Heart left ventricle (tissue), 16 donors: Measurements from ENCODE around the gene KDM5B. TPM values are rescaled to one million over a fixed set of nuclear protein-coding genes. Genes with fewer than 3 reads are reported as not detected.
A peak's percentile ranks its signal among the peaks of the same experiment; 100 is the strongest.

Experiments
- ATAC-seq, 4 donors: fragments of 200-7000 bp; cut with Tn5 transposase; one replicate each; pipeline ENCODE4 v1.9.1; 2020 to 2022; ENCODE audit warnings: moderate library complexity in 4 of 4, mild to moderate bottlenecking in 3 of 4, moderate number of reproducible peaks in 1 of 4
- DNase-seq, 5 donors: peaks; one replicate each; pipeline ENCODE4 v3.0.0-alpha.2; 2020
- H3K27ac ChIP-seq, 12 donors: fragments of 200-600 bp; sonication (generic) in 4 of 12; one replicate each; pipeline versions ENCODE4 v1.5.0 to v1.8.0; 2016 to 2022; ENCODE audit warnings: mild to moderate bottlenecking in 2 of 12
- H3K27me3 ChIP-seq, 9 donors: fragments of 200-600 bp; sonication (generic) in 2 of 9; one replicate each; pipeline versions ENCODE4 v1.5.1 to v1.8.0; 2016 to 2022; ENCODE audit warnings: mild to moderate bottlenecking in 3 of 9
- H3K36me3 ChIP-seq, 9 donors: fragments of 200-600 bp; sonication (generic) in 2 of 9; one replicate each; pipeline versions ENCODE4 v1.5.0 to v1.8.0; 2018 to 2022; ENCODE audit warnings: mild to moderate bottlenecking in 2 of 9
- H3K4me1 ChIP-seq, 12 donors: fragments of 200-600 bp; sonication (generic) in 4 of 12; one replicate each; pipeline versions ENCODE4 v1.5.0 to v1.8.0; 2016 to 2022; ENCODE audit warnings: mild to moderate bottlenecking in 3 of 12
- H3K4me3 ChIP-seq, 12 donors: fragments of 200-600 bp; sonication (generic) in 4 of 12; one replicate each; pipeline versions ENCODE4 v1.5.0 to v1.8.0; 2017 to 2022; ENCODE audit warnings: mild to moderate bottlenecking in 9 of 12, moderate library complexity in 4 of 12
- H3K9me3 ChIP-seq, 12 donors: fragments of 200-600 bp; sonication (generic) in 4 of 12; one replicate each; pipeline versions ENCODE4 v1.5.0 to v1.8.0; 2016 to 2022; ENCODE audit warnings: mild to moderate bottlenecking in 1 of 12
- POLR2A ChIP-seq, 2 donors: fragments of 450-650 bp; IDR thresholded peaks; one replicate each; pipeline ENCODE4 v1.6.1; 2017; ENCODE audit warnings: antibody characterized with exemption in 2 of 2, mild to moderate bottlenecking in 2 of 2, moderate library complexity in 2 of 2
- WGBS, 4 donors: extraction: QIAGEN DNeasy Blood & Tissue Kit in 2 of 4; methylation state at CpG; one replicate each; pipeline versions ENCODE4 v1.1.5 to v1.1.7; 2013 to 2018; 5-methylcytosine and 5-hydroxymethylcytosine counted together
- intact Hi-C, 10 donors: fragments of 100-400 bp; cut with DNase I; formaldehyde crosslinking; loops; one replicate each; pipeline versions ENCODE4 v1.11.1 to v1.14.2; 2022
- polyA plus RNA-seq, 2 donors: library from polyadenylated mRNA; stranded (reverse); fragments of 200-250 nt; gene quantifications; one replicate each; pipeline ENCODE4 v1.2.3, GENCODE V29; 2013
- total RNA-seq, 9 donors: library from RNA; depleted of rRNA in 2 of 9; stranded (reverse); fragments of >200 nt in 2 of 9; fragmentation: NEBNext Ultra II Directional in 3 of 9; extraction: Animal tissue kit (Norgen Biotek cat#: 25700) in 3 of 9; gene quantifications; one replicate each; pipeline versions ENCODE4 v1.1.0 to v1.2.4, GENCODE V29; 2016 to 2023
- TF ChIP-seq, protein P1 (sequence below), 12 donors: fragments of 200-600 bp; sonication (generic) in 4 of 12; IDR thresholded peaks; one replicate each; pipeline versions ENCODE4 v1.5.0 to v1.8.0; 2018 to 2022; ENCODE audit warnings: antibody characterized with exemption in 12 of 12, mild to moderate bottlenecking in 5 of 12
- donor health status: ischemic (EF 13 %, LVEDD 7.1; RV severe dilation, severe dysfunction).
- donor health status: healthy with polysubstance abuse.
- donor health status: DM: no; HTN: yes; CAD: no.
- donor health status: DM: no; HTN: no; CAD: no.
- donor health status: ischemic (EF 25% LVEDD 6.9; RV normal size, moderate dysfunction).
- donor health status: ischemic (EF 25% LVEDD 5.7; RV mildly dilated, moderate dysfunction).
- donor health status: healthy.
- donor health status: DM: yes; HTN: yes; CAD: no.
- donor health status: ischemic (EF 35%, LVEDD 5.7; RV mildly dilated, moderate dysfunction).
- donor health status: nonischemic (EF 11% LVEDD 7.7; RV severe dilation, severe dysfunction).
- donor health status: DM: yes; HTN: yes; CAD: no.
- donor health status: PGD.
- donor health status: ischemic (EF 29% LVEDD 5.4; RV normal size, mild dysfunction).
- donor health status: nonischemic (EF 23%, LVEDD 6.1; RV moderate dilation, normal function).

KDM5B gene
- total and polyA plus RNA-seq, 11 donors: 5.2 to 22.9 (median 14.1) TPM

DNA sequence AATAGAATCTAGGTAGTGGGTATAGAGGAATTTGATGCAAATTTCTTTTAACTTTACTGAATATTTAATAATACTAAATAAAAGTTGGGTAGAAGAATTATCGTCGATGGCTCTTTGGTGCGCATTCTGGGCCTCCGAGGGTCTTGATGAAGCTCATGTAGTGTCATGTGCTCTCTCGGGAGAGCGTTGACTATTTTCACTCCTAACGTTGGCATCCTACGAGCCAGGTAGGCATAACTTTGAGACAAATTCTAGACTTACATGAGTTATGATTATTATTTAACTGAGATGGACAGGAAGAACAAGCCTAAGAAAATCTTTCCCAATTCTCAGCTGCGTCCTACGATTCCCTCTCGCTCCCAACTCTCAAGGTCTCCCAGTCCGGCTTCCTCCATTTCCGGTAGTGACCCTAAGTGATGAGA lies 2.0 kb upstream of the KDM5B start:
- H3K4me3 ChIP-seq: peak overlapping the region; percentile 51 to 89 (median 75)
- TF ChIP-seq POLR2A (IDR thresholded peaks at IDR 0.05): no peak
- TF ChIP-seq, protein P1, sequence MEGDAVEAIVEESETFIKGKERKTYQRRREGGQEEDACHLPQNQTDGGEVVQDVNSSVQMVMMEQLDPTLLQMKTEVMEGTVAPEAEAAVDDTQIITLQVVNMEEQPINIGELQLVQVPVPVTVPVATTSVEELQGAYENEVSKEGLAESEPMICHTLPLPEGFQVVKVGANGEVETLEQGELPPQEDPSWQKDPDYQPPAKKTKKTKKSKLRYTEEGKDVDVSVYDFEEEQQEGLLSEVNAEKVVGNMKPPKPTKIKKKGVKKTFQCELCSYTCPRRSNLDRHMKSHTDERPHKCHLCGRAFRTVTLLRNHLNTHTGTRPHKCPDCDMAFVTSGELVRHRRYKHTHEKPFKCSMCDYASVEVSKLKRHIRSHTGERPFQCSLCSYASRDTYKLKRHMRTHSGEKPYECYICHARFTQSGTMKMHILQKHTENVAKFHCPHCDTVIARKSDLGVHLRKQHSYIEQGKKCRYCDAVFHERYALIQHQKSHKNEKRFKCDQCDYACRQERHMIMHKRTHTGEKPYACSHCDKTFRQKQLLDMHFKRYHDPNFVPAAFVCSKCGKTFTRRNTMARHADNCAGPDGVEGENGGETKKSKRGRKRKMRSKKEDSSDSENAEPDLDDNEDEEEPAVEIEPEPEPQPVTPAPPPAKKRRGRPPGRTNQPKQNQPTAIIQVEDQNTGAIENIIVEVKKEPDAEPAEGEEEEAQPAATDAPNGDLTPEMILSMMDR (IDR thresholded peaks at IDR 0.05): no peak
- 3 to 6% (median 5%) methylated on average over 13 of the region's 13 CpGs for WGBS, 4 donors
- no peaks in the 10 kb centered on the region for H3K36me3 ChIP-seq
- DNase-seq (no peak), ATAC-seq (no peak)
- H3K4me1 ChIP-seq: peaks cover 0 to 44% (median 20%) of the 10 kb centered on the region in 12 donors
- intact Hi-C loops: loop anchor here in 7 of 10 donors (2.0 to 5.0 kb wide), 6 partner anchors 47 to 147 kb away; partner anchors contain the start of genes RABIF (in 4 of the 7) and ADIPOR1 (in 1 of the 7)
- H3K27ac ChIP-seq: peak overlapping the region; percentile 43 to 91 (median 82)
- H3K27me3 ChIP-seq: no peaks in the 10 kb centered on the region
- H3K9me3 ChIP-seq: no peaks in the 10 kb centered on the region

DNA sequence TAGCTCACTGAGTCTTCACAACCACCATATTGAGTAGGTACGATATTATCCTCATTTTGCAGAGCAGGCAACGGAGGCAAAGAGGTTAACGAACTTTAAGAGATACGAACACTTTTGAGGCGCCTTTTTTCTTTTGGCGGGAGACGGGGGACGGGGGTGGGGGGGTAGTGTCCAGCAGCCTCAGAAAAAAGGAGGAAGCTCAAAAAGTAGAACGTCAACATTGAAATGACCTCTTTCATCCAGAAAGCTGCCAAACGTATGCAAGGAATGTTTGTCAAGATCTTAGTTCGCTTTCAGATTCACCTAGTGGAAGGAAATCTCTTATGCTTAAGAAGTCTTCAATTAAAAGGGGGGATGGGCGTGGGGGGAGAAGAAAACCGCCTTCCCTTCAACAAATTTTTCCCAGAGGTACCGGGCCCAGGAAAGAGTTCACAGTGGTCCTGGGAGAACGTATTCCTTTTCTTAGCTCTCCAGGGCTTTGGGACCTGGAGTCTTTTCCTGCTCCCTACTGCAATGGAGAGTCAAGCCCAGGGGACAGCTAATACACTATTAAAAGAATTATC lies 1.5 kb upstream of the KDM5B start:
- intact Hi-C loops: loop anchor here in 7 of 10 donors (2.0 to 5.0 kb wide), 6 partner anchors 48 to 148 kb away; partner anchors contain the start of genes RABIF (in 5 of the 7) and ADIPOR1 (in 1 of the 7)
- Histone ChIP-seq H3K27me3 (no peaks in the 10 kb centered on the region), H3K4me1 (peaks cover 0 to 49% (median 20%) of the 10 kb centered on the region in 12 donors), H3K9me3 (no peaks in the 10 kb centered on the region), H3K4me3 (peak overlapping the region in 10 of 12 donors; percentile 69 to 89 (median 77)), H3K27ac (peak overlapping the region in 10 of 12 donors; percentile 67 to 91 (median 82)), H3K36me3 (no peaks in the 10 kb centered on the region)
- no peak for DNase-seq
- whole genome bisulfite sequencing, 4 donors: 66 to 72% (median 69%) methylated on average over 15 of the region's 15 CpGs
- ATAC-seq: no peak
- TF ChIP-seq, protein P1 (IDR thresholded peaks at IDR 0.05): no peak
- TF ChIP-seq POLR2A (IDR thresholded peaks at IDR 0.05): no peak

DNA sequence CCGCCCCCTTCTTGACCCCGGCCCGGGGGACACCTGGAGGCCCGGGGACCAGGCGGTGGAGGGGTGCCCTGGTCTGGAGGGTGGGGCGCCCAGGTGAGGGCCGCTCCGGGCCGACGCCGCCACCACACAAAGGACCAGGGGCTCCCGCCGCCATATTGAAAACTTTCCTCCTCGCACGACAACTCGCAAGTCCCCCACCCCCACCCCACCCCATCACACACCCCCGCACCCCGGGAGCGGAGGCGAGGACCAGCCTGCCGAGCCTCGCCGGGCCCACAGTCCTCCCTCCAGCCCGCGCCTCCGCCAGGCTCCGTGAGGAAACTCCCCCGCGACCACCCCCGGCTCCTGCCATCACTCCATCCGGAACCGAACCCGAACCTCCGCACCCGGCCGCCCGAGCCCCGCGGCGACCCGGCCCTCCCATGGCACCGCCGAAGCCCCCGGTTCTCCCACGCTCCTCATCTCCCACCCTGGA lies 733 bp downstream of the KDM5B start:
- peak overlapping the region; percentile 73 to 99 (median 96) for H3K4me3 ChIP-seq
- no peak for TF ChIP-seq POLR2A (IDR thresholded peaks at IDR 0.05)
- TF ChIP-seq, protein P1 (IDR thresholded peaks at IDR 0.05): no peak

DNA sequence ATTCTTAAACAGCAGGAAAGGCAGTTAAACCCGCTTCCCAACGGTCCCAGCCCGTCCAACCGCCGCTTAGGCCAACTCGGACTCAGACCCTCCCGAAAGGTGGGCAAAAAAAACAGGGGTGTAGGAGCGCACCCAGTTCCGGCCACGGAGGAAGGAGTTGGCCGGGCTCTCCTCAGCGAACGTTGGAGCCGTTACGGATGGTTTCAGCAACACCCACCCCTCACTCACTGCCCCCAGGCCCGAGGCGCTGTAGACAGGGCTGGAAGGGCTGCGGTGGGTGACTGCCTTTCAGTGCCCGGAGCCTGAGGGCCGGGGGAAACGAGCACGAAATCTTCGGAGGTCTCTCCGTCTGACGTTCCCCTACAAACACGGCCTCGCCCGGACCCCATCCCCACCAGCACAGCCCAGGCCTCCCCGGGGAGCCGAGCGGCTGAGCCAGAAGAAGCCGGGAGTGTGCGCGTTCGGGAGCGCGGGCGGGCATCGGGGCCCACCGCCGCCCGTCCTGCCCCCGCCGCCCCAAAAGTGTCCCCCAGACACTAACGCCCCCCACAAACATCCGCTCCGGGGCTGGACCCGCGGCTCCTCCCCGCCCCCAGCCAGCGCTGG lies 1.3 kb downstream of the KDM5B start:
- intact Hi-C loops: no loop called here

More for the DNA sequence above, 733 bp downstream of the KDM5B start:
- Histone ChIP-seq H3K36me3 (no peaks in the 10 kb centered on the region), H3K4me1 (peaks cover 0 to 64% (median 24%) of the 10 kb centered on the region in 12 donors), H3K9me3 (no peaks in the 10 kb centered on the region), H3K27me3 (no peaks in the 10 kb centered on the region), H3K27ac (peak overlapping the region in 11 of 12 donors; percentile 70 to 91 (median 81))
- WGBS, 4 donors: 1% methylated on average over 24 to 45 of the region's 45 CpGs
- intact Hi-C loops: no loop called here
- DNase-seq (peak in 2 of 5 donors; percentile 20 to 37), ATAC-seq (peak in 2 of 4 donors; percentile 2 to 20)

More for the DNA sequence above, 1.3 kb downstream of the KDM5B start:
- H3K4me1 ChIP-seq: peaks cover 0 to 66% (median 24%) of the 10 kb centered on the region in 12 donors
- TF ChIP-seq, protein P1 (IDR thresholded peaks at IDR 0.05): no peak
- TF ChIP-seq POLR2A (IDR thresholded peaks at IDR 0.05): no peak
- H3K27me3 ChIP-seq: no peaks in the 10 kb centered on the region
- H3K36me3 ChIP-seq: no peaks in the 10 kb centered on the region
- DNase-seq (peak in 2 of 5 donors; percentile 23 to 25), ATAC-seq (no peak)
- 0 to 1% (median 1%) methylated on average over 17 to 51 of the region's 51 CpGs for WGBS, 4 donors
- H3K4me3 ChIP-seq: peak overlapping the region; percentile 73 to 99 (median 96)
- H3K9me3 ChIP-seq: no peaks in the 10 kb centered on the region
- peak overlapping the region in 10 of 12 donors; percentile 21 to 91 (median 84) for H3K27ac ChIP-seq
